HEK293T (cell line): Measurements from ENCODE around the gene AKR1C8.

Source experiments
- BHLHE40 ChIP-seq: fragments of 450-650 bp; IDR thresholded peaks from 2 replicates; pipeline ENCODE4 v1.6.1; 2016; ENCODE audit warnings: mild to moderate bottlenecking, moderate library complexity, borderline replicate concordance
- SP1 ChIP-seq: fragments of 450-650 bp; IDR thresholded peaks from 2 replicates; pipeline ENCODE4 v1.6.1; 2017

- no peak for TF ChIP-seq SP1
- TF ChIP-seq BHLHE40 = no peak
Measured at GRCh38 chr10:5219262-5219661, 34.3 kb upstream of the AKR1C8 start.
